Fibroblast of lung (primary cell): ENCODE results near the gene CRABP1. TPM values are rescaled to one million over a fixed set of nuclear protein-coding genes. Genes with fewer than 3 reads are reported as not detected.
A peak's percentile ranks its signal among the peaks of the same experiment; 100 is the strongest.

Experiments used
- DNase-seq, 2 donors: peaks; one replicate each; pipeline versions ENCODE4 v3.0.0 to v3.0.0-alpha.2; 2010; ENCODE audit warnings: low read depth in 2 of 2
- H2AFZ ChIP-seq: 2 replicates; pipeline ENCODE4 v1.5.1; 2012; ENCODE audit warnings: low read length, control low read depth, inconsistent platforms
- H3K27ac ChIP-seq: 2 replicates; pipeline ENCODE4 v1.5.1; 2011; ENCODE audit warnings: low read length, control low read depth; ENCODE audit not compliant: insufficient read depth
- H3K27me3 ChIP-seq: 2 replicates; pipeline ENCODE4 v1.5.1; 2011; ENCODE audit warnings: mild to moderate bottlenecking, low read length; ENCODE audit not compliant: control insufficient read depth, insufficient read depth
- H3K36me3 ChIP-seq: 2 replicates; pipeline ENCODE4 v1.5.1; 2011; ENCODE audit warnings: low read length; ENCODE audit not compliant: control insufficient read depth, insufficient read depth
- H3K4me1 ChIP-seq: 2 replicates; pipeline ENCODE4 v1.5.1; 2011; ENCODE audit warnings: low read length; ENCODE audit not compliant: control insufficient read depth, insufficient read depth; ENCODE audit errors: extremely low read depth
- H3K4me2 ChIP-seq: 2 replicates; pipeline ENCODE4 v1.5.1; 2011; ENCODE audit warnings: low read length, control low read depth; ENCODE audit not compliant: insufficient read depth; ENCODE audit errors: extremely low read depth
- H3K4me3 ChIP-seq, 4 experiments: fragments of 200-600 bp in 1 of 4; sonication (generic) in 1 of 4; replicated peaks in 1 of 4; 2 replicates each; pipeline ENCODE4 v1.5.1; 2011 to 2016; ENCODE audit warnings: low read length in 4 of 4, low read depth in 3 of 4, mild to moderate bottlenecking in 3 of 4, control low read depth in 2 of 4, inconsistent platforms in 1 of 4, mixed read lengths in 1 of 4; ENCODE audit not compliant: insufficient read depth in 1 of 4; ENCODE audit errors: control extremely low read depth in 1 of 4
- H3K79me2 ChIP-seq: 2 replicates; pipeline ENCODE4 v1.5.1; 2012; ENCODE audit warnings: mild to moderate bottlenecking, low read length, inconsistent platforms; ENCODE audit not compliant: control insufficient read depth, insufficient read depth
- H3K9ac ChIP-seq: 2 replicates; pipeline ENCODE4 v1.5.1; 2011; ENCODE audit warnings: mild to moderate bottlenecking, low read length, control low read depth; ENCODE audit not compliant: insufficient read depth
- H3K9me3 ChIP-seq: 2 replicates; pipeline ENCODE4 v1.5.1; 2012; ENCODE audit warnings: low read depth, low read length; ENCODE audit not compliant: control insufficient read depth, insufficient read depth
- H4K20me1 ChIP-seq: 2 replicates; pipeline ENCODE4 v1.5.1; 2011; ENCODE audit warnings: low read length; ENCODE audit not compliant: control insufficient read depth, insufficient read depth; ENCODE audit errors: extremely low read depth
- EZH2 ChIP-seq: IDR thresholded peaks from 2 replicates; pipeline ENCODE4 v1.5.1; 2012; ENCODE audit warnings: low read length, control low read depth, mild to moderate bottlenecking; ENCODE audit errors: missing control alignments
- polyA plus RNA-seq, 2 donors: library from polyadenylated mRNA; depleted of rRNA in 1 of 2; stranded (reverse) in 1 of 2; unstranded in 1 of 2; fragments of >200 nt; gene quantifications; 2 replicates each; pipeline ENCODE4 v1.2.1, GENCODE V29; 2011 to 2012; ENCODE audit warnings: missing spikeins in 1 of 2
- total RNA-seq: library from RNA; depleted of rRNA; stranded (reverse); fragments of >200 nt; gene quantifications from 2 replicates; pipeline ENCODE4 v1.2.1, GENCODE V29; 2014
- TF ChIP-seq, protein P1 (sequence below), 2 donors: IDR thresholded peaks in 1 of 2; conservative IDR thresholded peaks in 1 of 2; 1 replicate in 1 of 2; 2 replicates in 1 of 2; pipeline ENCODE4 v1.5.1; 2011 to 2012; ENCODE audit warnings: low read length in 2 of 2, control low read depth in 1 of 2, inconsistent platforms in 1 of 2, low read depth in 1 of 2, mild to moderate bottlenecking in 1 of 2

CRABP1 gene
- total and polyA plus RNA-seq, 2 donors (not counting 1 experiment from before 2014, with no cell fraction given), result not detected

DNA sequence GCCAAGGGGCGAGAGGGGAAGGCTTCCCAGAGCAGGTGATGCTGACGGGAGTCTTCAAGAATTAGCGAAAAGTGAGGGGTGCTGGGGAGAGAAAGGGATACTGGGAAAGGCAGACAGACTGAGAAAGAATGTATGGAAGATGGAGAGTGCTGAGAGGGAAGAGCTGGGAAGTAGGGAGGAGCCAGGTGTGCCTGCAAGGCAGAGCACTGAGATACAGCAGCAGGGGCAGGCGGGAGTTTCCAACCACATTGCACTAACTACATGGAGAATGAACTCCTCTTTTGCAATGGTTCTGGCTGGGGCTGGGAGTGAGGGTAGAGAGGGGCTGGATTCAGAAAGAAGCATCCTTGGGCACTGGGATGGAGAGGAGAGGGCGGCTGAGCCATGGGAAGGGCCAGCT lies 16.0 kb upstream of the CRABP1 start:
- TF ChIP-seq, protein P1, sequence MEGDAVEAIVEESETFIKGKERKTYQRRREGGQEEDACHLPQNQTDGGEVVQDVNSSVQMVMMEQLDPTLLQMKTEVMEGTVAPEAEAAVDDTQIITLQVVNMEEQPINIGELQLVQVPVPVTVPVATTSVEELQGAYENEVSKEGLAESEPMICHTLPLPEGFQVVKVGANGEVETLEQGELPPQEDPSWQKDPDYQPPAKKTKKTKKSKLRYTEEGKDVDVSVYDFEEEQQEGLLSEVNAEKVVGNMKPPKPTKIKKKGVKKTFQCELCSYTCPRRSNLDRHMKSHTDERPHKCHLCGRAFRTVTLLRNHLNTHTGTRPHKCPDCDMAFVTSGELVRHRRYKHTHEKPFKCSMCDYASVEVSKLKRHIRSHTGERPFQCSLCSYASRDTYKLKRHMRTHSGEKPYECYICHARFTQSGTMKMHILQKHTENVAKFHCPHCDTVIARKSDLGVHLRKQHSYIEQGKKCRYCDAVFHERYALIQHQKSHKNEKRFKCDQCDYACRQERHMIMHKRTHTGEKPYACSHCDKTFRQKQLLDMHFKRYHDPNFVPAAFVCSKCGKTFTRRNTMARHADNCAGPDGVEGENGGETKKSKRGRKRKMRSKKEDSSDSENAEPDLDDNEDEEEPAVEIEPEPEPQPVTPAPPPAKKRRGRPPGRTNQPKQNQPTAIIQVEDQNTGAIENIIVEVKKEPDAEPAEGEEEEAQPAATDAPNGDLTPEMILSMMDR (conservative IDR thresholded peaks at IDR 0.05 in 1 of 2, IDR thresholded peaks at IDR 0.05 in 1 of 2; ENCODE audit: low read depth in 1 of 2, low read length in 2 of 2), result no peak
- H3K79me2 ChIP-seq, result no peaks in the 10 kb centered on the region
- H4K20me1 ChIP-seq, result no peaks in the 10 kb centered on the region

DNA sequence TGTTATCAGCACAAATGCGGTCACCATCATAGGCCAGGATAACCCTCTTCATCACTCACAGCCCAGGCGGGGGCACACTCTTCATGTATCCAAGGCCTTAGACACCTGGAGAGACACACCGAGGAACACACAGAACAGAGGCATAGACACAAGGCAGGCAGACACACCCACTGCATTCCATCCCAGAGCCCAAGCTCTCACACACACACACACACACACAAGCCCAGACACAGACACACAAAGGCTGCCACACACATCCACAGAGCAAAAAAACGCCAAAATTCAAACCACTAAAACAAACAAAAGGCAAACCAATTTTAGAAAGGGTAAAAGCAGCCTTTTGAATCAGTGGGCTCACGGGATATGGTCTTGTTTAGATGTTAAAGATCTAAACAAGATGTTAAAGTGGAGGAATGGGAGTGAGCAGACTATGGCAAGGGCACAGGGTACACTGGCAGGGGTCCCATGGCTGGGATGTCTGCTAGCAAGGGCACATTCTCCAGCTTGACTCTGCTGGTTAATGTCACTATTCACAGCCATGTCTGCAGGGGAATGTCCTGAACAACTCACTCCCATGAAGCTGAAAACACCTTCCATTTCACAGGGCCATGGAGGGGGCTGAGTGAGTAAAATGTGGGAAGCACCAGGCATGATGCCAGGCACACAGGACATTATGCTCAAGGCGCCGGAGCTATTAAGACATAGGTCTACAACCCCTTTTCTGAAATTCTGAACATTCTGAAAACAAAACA lies 14.9 kb upstream of the CRABP1 start:
- peak in 1 of 2 donors; percentile 66 for DNase-seq
- Histone ChIP-seq H3K4me2 (no peak overlapping the region), H2AFZ (no peak overlapping the region), H4K20me1 (no peaks in the 10 kb centered on the region), H3K27ac (no peak overlapping the region), H3K9me3 (no peaks in the 10 kb centered on the region), H3K79me2 (no peaks in the 10 kb centered on the region), H3K27me3 (peaks cover 4% of the 10 kb centered on the region), H3K36me3 (no peaks in the 10 kb centered on the region), H3K9ac (no peak overlapping the region), H3K4me3 (no peak overlapping the region), H3K4me1 (no peaks in the 10 kb centered on the region)
- TF ChIP-seq, protein P1 (conservative IDR thresholded peaks at IDR 0.05 in 1 of 2, IDR thresholded peaks at IDR 0.05 in 1 of 2; ENCODE audit: low read depth in 1 of 2, low read length in 2 of 2), result no peak
- no peak for TF ChIP-seq EZH2

More for the DNA sequence above, 16.0 kb upstream of the CRABP1 start:
- H3K27ac ChIP-seq, result no peak overlapping the region
- no peak for DNase-seq
- no peak overlapping the region for H3K4me2 ChIP-seq
- H3K9me3 ChIP-seq, result no peaks in the 10 kb centered on the region
- no peak overlapping the region for H3K4me3 ChIP-seq
- H3K36me3 ChIP-seq, result no peaks in the 10 kb centered on the region
- H3K9ac ChIP-seq, result no peak overlapping the region
- H3K27me3 ChIP-seq, result peaks cover 2% of the 10 kb centered on the region
- no peak overlapping the region for H2AFZ ChIP-seq
- no peaks in the 10 kb centered on the region for H3K4me1 ChIP-seq

DNA sequence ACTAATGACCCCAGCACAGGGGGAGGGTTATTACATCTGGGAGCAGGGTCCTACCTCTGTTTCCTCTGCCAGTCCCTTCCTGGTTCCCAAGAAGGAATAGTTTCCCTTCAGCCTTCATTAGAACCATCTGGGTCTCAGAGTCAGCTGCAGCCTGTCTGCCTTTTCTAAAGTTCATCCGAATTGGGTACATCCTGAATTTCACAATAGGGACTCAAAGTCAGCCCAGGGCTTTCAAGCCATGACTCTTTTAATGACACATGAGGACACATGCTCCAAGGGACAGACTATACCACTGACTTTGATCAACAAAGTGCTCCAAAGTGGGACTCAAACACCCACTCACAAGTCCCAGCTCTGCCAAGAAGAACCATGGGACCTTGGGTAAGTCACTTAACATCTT lies 12.7 kb upstream of the CRABP1 start:
- Histone ChIP-seq H3K27me3 (peaks cover 4% of the 10 kb centered on the region), H3K36me3 (no peaks in the 10 kb centered on the region), H3K27ac (no peak overlapping the region), H3K4me2 (no peak overlapping the region), H4K20me1 (no peaks in the 10 kb centered on the region), H3K9me3 (no peaks in the 10 kb centered on the region), H2AFZ (no peak overlapping the region), H3K79me2 (no peaks in the 10 kb centered on the region), H3K9ac (no peak overlapping the region), H3K4me1 (no peaks in the 10 kb centered on the region), H3K4me3 (no peak overlapping the region)
- no peak for DNase-seq
- TF ChIP-seq, protein P1 (conservative IDR thresholded peaks at IDR 0.05 in 1 of 2, IDR thresholded peaks at IDR 0.05 in 1 of 2; ENCODE audit: low read depth in 1 of 2, low read length in 2 of 2), result no peak
- no peak for TF ChIP-seq EZH2
